GM23338 (cell line): ENCODE data around the gene AP1B1. TPM values are rescaled to one million over a fixed set of nuclear protein-coding genes. Genes with fewer than 3 reads are reported as not detected.

Experiments
- ATAC-seq: fragments of 200-7000 bp; cut with Tn5 transposase; 3 replicates; pipeline ENCODE4 v1.9.1; 2020
- DNase-seq: peaks from one replicate; pipeline ENCODE4 v3.0.0-alpha.2; 2015; ENCODE audit warnings: low spot score
- H2AFZ ChIP-seq: fragments of 200-600 bp; sonication (generic); 2 replicates; pipeline ENCODE4 v1.8.0; 2016; ENCODE audit warnings: antibody characterized with exemption, mild to moderate bottlenecking, moderate library complexity
- H3F3A ChIP-seq: fragments of 200-600 bp; sonication (generic); replicated peaks from 2 replicates; pipeline ENCODE4 v1.8.0; 2017; ENCODE audit warnings: antibody characterized with exemption, mixed run types, low read depth
- H3K27ac ChIP-seq: fragments of 200-600 bp; sonication (generic); 2 replicates; pipeline ENCODE4 v1.6.1; 2016; ENCODE audit warnings: low read depth
- H3K27me3 ChIP-seq: fragments of 200-600 bp; sonication (generic); 2 replicates; pipeline ENCODE4 v1.8.0; 2016; ENCODE audit warnings: mild to moderate bottlenecking, mixed run types, moderate library complexity; ENCODE audit not compliant: insufficient read depth
- H3K36me3 ChIP-seq: fragments of 200-600 bp; sonication (generic); 2 replicates; pipeline ENCODE4 v1.8.0; 2016; ENCODE audit warnings: mild to moderate bottlenecking; ENCODE audit not compliant: insufficient read depth
- H3K4me1 ChIP-seq: fragments of 200-600 bp; sonication (generic); 2 replicates; pipeline ENCODE4 v1.8.0; 2016; ENCODE audit warnings: mild to moderate bottlenecking, moderate library complexity; ENCODE audit not compliant: insufficient read depth
- H3K4me2 ChIP-seq: fragments of 200-600 bp; sonication (generic); 2 replicates; pipeline ENCODE4 v1.7.1; 2017; ENCODE audit warnings: mixed run types
- H3K4me3 ChIP-seq: fragments of 200-600 bp; sonication (generic); 2 replicates; pipeline ENCODE4 v1.6.1; 2016; ENCODE audit warnings: mixed run types
- H3K79me2 ChIP-seq: fragments of 200-600 bp; sonication (generic); replicated peaks from 2 replicates; pipeline ENCODE4 v1.8.0; 2017; ENCODE audit warnings: mild to moderate bottlenecking; ENCODE audit not compliant: insufficient read depth
- H3K9me2 ChIP-seq: fragments of 200-600 bp; sonication (generic); 2 replicates; pipeline ENCODE4 v1.8.0; 2017; ENCODE audit not compliant: insufficient read depth
- H4K20me1 ChIP-seq: fragments of 200-600 bp; sonication (generic); replicated peaks from 2 replicates; pipeline ENCODE4 v1.8.0; 2017; ENCODE audit warnings: mild to moderate bottlenecking; ENCODE audit not compliant: insufficient read depth
- H3K27ac Mint-ChIP-seq: 2 replicates; pipeline ENCODE4 v1.8.0; 2020; ENCODE audit warnings: inconsistent platforms, mild to moderate bottlenecking, moderate library complexity, mixed read lengths
- H3K27me3 Mint-ChIP-seq: 3 replicates; pipeline ENCODE4 v1.8.0; 2022; ENCODE audit warnings: low read depth, mild to moderate bottlenecking, moderate library complexity, mixed read lengths, inconsistent platforms; ENCODE audit not compliant: insufficient read depth, poor library complexity
- H3K36me3 Mint-ChIP-seq: 3 replicates; pipeline ENCODE4 v1.8.0; 2021; ENCODE audit warnings: low read depth, mild to moderate bottlenecking, inconsistent platforms, moderate library complexity, mixed read lengths
- H3K4me1 Mint-ChIP-seq: 3 replicates; pipeline ENCODE4 v1.8.0; 2020; ENCODE audit warnings: mild to moderate bottlenecking, inconsistent platforms, mixed read lengths
- H3K4me3 Mint-ChIP-seq: 3 replicates; pipeline ENCODE4 v1.8.0; 2021; ENCODE audit warnings: moderate library complexity, mild to moderate bottlenecking, inconsistent platforms, mixed read lengths
- H3K9me3 Mint-ChIP-seq: 3 replicates; pipeline ENCODE4 v1.8.0; 2020; ENCODE audit warnings: moderate library complexity, mild to moderate bottlenecking, inconsistent platforms, mixed read lengths
- CREB1 ChIP-seq: fragments of 250-450 bp; sonication (Bioruptor Pico); IDR thresholded peaks from 2 replicates; pipeline ENCODE4 v1.5.0; 2020; ENCODE audit warnings: low read depth, mild to moderate bottlenecking, moderate library complexity
- CTCF ChIP-seq, 2 experiments: fragments of 200-600 bp in 1 of 2; sonication (generic) in 1 of 2; conservative IDR thresholded peaks; 2 replicates each; pipeline versions ENCODE4 v1.5.1 to v1.6.1; 2016 to 2017; ENCODE audit warnings: antibody characterized with exemption in 2 of 2, low read depth in 2 of 2, mild to moderate bottlenecking in 2 of 2, moderate library complexity in 1 of 2
- ETS1 ChIP-seq: IDR thresholded peaks from 2 replicates; pipeline ENCODE4 v1.6.1; 2016; ENCODE audit warnings: antibody characterized with exemption
- EZH2 ChIP-seq: fragments of 200-600 bp; sonication (generic); IDR thresholded peaks from one replicate; pipeline ENCODE4 v1.8.0; 2017; ENCODE audit warnings: antibody characterized with exemption, mild to moderate bottlenecking, low read depth; ENCODE audit not compliant: unreplicated experiment
- EZH2phosphoT487 ChIP-seq: fragments of 200-600 bp; sonication (generic); IDR thresholded peaks from one replicate; pipeline ENCODE4 v1.8.1; 2018; ENCODE audit warnings: antibody characterized with exemption; ENCODE audit not compliant: unreplicated experiment
- JUNB ChIP-seq: IDR thresholded peaks from one replicate; pipeline ENCODE4 v1.6.1; 2016; ENCODE audit warnings: antibody characterized with exemption; ENCODE audit not compliant: unreplicated experiment
- NANOG ChIP-seq: IDR thresholded peaks from 2 replicates; pipeline ENCODE4 v1.6.1; 2016; ENCODE audit warnings: antibody characterized with exemption, borderline replicate concordance
- POLR2AphosphoS5 ChIP-seq: IDR thresholded peaks from 2 replicates; pipeline ENCODE4 v1.6.1; 2016; ENCODE audit warnings: antibody characterized with exemption, low read depth
- REST ChIP-seq: IDR thresholded peaks from one replicate; pipeline ENCODE4 v1.6.1; 2018; ENCODE audit warnings: antibody characterized with exemption; ENCODE audit not compliant: unreplicated experiment
- STAT1 ChIP-seq: IDR thresholded peaks from one replicate; pipeline ENCODE4 v1.6.1; 2016; ENCODE audit warnings: antibody characterized with exemption; ENCODE audit not compliant: unreplicated experiment
- ZNF114 ChIP-seq: fragments of 250-450 bp; sonication (Bioruptor Pico); IDR thresholded peaks from 2 replicates; pipeline ENCODE4 v1.5.0; 2020; ENCODE audit warnings: mild to moderate bottlenecking, moderate library complexity
- ZNF331 ChIP-seq: fragments of 250-450 bp; sonication (Bioruptor Pico); IDR thresholded peaks from 2 replicates; pipeline ENCODE4 v1.5.0; 2020; ENCODE audit warnings: low read depth, mild to moderate bottlenecking, moderate library complexity
- ZNF462 ChIP-seq: fragments of 250-450 bp; sonication (Bioruptor Pico); IDR thresholded peaks from 2 replicates; pipeline ENCODE4 v1.5.0; 2020; ENCODE audit warnings: mild to moderate bottlenecking, moderate library complexity
- polyA plus RNA-seq: library from polyadenylated mRNA; unstranded; fragments of >200 nt; fragmentation: Nextera tagmentation; extraction: Ambion mirVana; gene quantifications from 2 replicates; pipeline ENCODE4 v1.2.1, GENCODE V29; 2016
- total RNA-seq: library from RNA; depleted of rRNA; stranded (reverse); fragments of >200 nt; shearing (Covaris generic); gene quantifications from 2 replicates; pipeline ENCODE4 v1.2.3, GENCODE V29; 2014

Gene AP1B1
- total and polyA plus RNA-seq, 2 experiments from 2014 or later = 19.5 to 74.4 TPM

- no peak overlapping the region for H2AFZ ChIP-seq
- no peak; a peak in 1 of 4 replicates for TF ChIP-seq CTCF (conservative IDR thresholded peaks at IDR 0.05; ENCODE audit: low read depth in 2 of 2)
- no peak for TF ChIP-seq NANOG
- no peak for TF ChIP-seq REST
- TF ChIP-seq CREB1 = no peak
- TF ChIP-seq JUNB = no peak
- TF ChIP-seq EZH2 = no peak
- no peak for TF ChIP-seq ZNF114 (CRISPR knock-in tag)
- no peak for TF ChIP-seq ZNF462 (CRISPR knock-in tag)
- no peak for TF ChIP-seq ZNF331 (CRISPR knock-in tag)
- TF ChIP-seq POLR2AphosphoS5 = no peak
- no peak for TF ChIP-seq STAT1
- TF ChIP-seq ETS1 = no peak
- no peak for TF ChIP-seq EZH2phosphoT487
- H3K4me1 ChIP-seq = no peaks in the 10 kb centered on the region
- Mint-ChIP-seq H3K9me3 (no peaks in the 10 kb centered on the region), H3K4me1 (peaks cover 6% of the 10 kb centered on the region; the same call in 1 of the 3 replicates), H3K27me3 (peaks cover 8% of the 10 kb centered on the region), H3K4me3 (no peak overlapping the region), H3K36me3 (peaks cover 7% of the 10 kb centered on the region), H3K27ac (no peak overlapping the region)
- no peaks in the 10 kb centered on the region for H3K36me3 ChIP-seq
- DNase-seq (no peak), ATAC-seq (peak; percentile 47)
- no peaks in the 10 kb centered on the region for H3K27me3 ChIP-seq
- no peak overlapping the region for H3K27ac ChIP-seq
- H3K4me2 ChIP-seq = no peak overlapping the region
- H3F3A ChIP-seq = no peaks in the 10 kb centered on the region
- no peak overlapping the region for H3K4me3 ChIP-seq
- no peaks in the 10 kb centered on the region for H3K79me2 ChIP-seq
- H3K9me2 ChIP-seq = no peaks in the 10 kb centered on the region
- no peaks in the 10 kb centered on the region for H4K20me1 ChIP-seq
Observed at GRCh38 chr22:29328055-29328454, 60.3 kb downstream of the AP1B1 start.
